ENCODE data around the gene PPP1R2.
"Not testable (repeated sequence)": the region's sequence is repeated elsewhere in the genome, so short reads cannot be mapped to it uniquely, and the experiment has no call there.

Gene PPP1R2

DNA sequence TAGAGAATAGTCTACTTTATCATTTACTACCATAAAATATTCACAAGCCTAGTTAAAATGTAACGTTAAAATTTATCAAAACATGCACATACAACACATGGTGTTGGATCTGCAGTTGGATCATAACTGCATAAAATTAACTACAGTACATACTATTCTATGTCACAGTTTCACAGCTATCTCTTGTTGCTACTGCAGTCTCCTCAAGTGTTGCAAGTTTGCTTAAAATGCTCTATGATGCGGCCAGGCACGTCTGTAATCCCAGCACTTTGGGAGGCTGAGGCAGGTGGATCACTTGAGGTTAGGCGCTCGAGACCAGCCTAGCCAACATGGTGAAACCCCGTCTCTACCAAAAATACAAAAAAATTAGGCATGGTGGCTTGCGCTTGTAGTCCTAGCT is 10.3 kb downstream of the PPP1R2 start:
- Histone ChIP-seq H3K27ac (ENCODE audit: low read length) (no peak overlapping the region), H3K36me3 (ENCODE audit: control insufficient read depth, low read depth, low read length) (no peaks in the 10 kb centered on the region), H3K4me1 (ENCODE audit: control insufficient read depth, low read depth, low read length) (no peaks in the 10 kb centered on the region), H3K4me3 (ENCODE audit: low read length) (no peak overlapping the region), H3K9ac (ENCODE audit: low read length) (no peak overlapping the region), H3K27me3 (ENCODE audit: control insufficient read depth, insufficient read depth, low read length) (no peaks in the 10 kb centered on the region), H3K9me3 (ENCODE audit: control insufficient read depth, low read depth, low read length) (no peaks in the 10 kb centered on the region)

DNA sequence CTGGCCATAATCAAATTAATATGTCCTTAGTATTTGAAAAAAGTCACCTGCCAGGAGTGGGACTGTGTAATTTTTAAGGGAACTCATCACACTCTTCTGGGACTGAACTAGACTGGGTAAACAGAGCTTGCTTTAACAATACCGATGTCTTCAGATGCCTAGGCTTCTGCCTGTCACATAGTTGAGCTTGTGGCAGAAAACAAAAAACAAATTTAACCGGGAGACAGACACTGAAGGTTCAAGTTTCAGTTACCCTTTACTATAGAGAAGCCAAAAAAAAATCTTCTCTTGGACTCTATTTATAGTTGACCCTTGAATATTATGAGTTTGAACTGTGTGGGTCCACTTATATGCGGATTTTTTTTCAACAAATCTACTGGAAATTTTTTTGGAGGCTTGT is 10.8 kb downstream of the PPP1R2 start:
- Histone ChIP-seq H3K27me3 (ENCODE audit: control insufficient read depth, insufficient read depth, low read length) (no peaks in the 10 kb centered on the region), H3K27ac (ENCODE audit: low read length) (no peak overlapping the region), H3K4me1 (ENCODE audit: control insufficient read depth, low read depth, low read length) (no peaks in the 10 kb centered on the region), H3K9me3 (ENCODE audit: control insufficient read depth, low read depth, low read length) (no peaks in the 10 kb centered on the region), H3K36me3 (ENCODE audit: control insufficient read depth, low read depth, low read length) (no peaks in the 10 kb centered on the region), H3K4me3 (ENCODE audit: low read length) (no peak overlapping the region), H3K9ac (ENCODE audit: low read length) (no peak overlapping the region)

DNA sequence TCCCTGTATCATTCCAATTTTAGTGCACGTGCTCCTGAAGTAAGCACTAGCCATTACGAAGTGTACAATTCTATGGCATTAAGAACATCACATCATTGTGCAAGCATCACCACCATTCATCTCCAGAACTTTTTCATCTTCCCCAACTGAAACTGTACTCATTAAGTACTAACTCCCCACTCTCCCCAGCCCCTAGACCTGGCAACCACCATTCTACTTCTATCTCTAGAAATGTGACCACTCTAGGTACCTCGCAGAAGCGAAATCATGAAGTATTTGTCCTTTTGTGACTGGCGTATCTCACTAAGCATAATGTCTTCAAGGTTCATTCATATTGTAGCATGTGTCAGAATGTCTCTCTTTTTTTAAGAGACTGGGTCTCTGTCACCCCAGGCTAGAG is 11.4 kb downstream of the PPP1R2 start:
- H3K9ac ChIP-seq (ENCODE audit: low read length): no peak overlapping the region
- H3K9me3 ChIP-seq (ENCODE audit: control insufficient read depth, low read depth, low read length): no peaks in the 10 kb centered on the region
- no peaks in the 10 kb centered on the region for H3K4me1 ChIP-seq (ENCODE audit: control insufficient read depth, low read depth, low read length)
- no peak overlapping the region for H3K4me3 ChIP-seq (ENCODE audit: low read length)
- H3K36me3 ChIP-seq (ENCODE audit: control insufficient read depth, low read depth, low read length): no peaks in the 10 kb centered on the region
- H3K27ac ChIP-seq (ENCODE audit: low read length): no peak overlapping the region
- H3K27me3 ChIP-seq (ENCODE audit: control insufficient read depth, insufficient read depth, low read length): no peaks in the 10 kb centered on the region

DNA sequence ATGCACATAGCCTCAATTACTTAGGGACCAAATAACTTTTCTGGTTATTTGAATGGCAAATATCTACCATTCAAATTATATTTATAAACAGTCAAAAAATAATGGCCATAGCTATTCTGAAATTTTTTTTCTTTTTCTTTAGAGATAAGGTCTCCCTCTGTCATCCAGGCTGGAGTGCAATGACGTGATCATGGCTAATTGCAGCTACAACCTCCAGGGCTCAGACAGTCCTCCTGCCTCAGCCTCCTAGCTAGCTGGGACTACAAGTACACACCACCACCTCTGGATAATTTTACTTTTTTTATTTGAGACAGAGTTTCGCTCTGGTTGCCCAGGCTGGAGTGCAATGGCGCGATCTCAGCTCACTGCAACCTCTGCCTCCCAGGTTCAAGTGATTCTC is 16.6 kb downstream of the PPP1R2 start:
- Histone ChIP-seq H3K27ac (ENCODE audit: low read length) (no peak overlapping the region), H3K9ac (ENCODE audit: low read length) (no peak overlapping the region), H3K9me3 (ENCODE audit: control insufficient read depth, low read depth, low read length) (no peaks in the 10 kb centered on the region), H3K4me3 (ENCODE audit: low read length) (no peak overlapping the region), H3K4me1 (ENCODE audit: control insufficient read depth, low read depth, low read length) (no peaks in the 10 kb centered on the region), H3K27me3 (ENCODE audit: control insufficient read depth, insufficient read depth, low read length) (no peaks in the 10 kb centered on the region), H3K36me3 (ENCODE audit: control insufficient read depth, low read depth, low read length) (peaks cover 6% of the 10 kb centered on the region)

DNA sequence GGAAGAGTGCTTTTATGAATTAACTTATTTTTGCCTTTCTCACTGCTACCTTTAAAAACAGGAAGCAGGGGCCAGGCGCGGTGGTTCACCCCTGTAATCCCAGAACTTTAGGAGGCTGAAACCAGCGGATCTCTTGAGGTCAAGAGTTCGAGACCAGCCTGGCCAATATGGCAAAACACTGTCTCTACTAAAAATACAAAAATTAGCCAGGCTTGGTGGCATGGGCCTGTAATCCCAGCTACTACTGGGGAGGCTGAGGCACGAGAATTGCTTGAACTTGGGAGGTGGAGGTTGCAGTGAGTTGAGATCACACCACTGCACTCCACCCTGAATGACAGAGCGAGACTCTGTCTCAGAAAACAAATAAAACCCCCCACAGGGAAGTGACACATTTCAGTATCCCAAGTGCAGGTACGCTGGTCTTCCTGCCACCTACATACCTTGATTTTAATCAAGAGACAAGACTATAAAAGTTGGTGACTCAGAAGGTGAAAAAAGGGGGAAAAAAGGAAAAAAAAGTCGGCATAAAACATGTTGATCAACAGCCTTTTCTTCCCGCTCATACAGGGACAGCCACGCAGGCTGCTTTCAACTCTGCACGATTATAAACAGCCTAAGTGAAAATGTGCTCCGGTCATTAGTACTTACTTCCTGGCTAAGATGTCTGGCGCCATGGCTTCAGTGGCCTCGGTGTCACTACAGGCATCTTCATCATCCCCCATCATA is 18.8 kb downstream of the PPP1R2 start:
- no peaks in the 10 kb centered on the region for H3K4me1 ChIP-seq (ENCODE audit: control insufficient read depth, low read depth, low read length)
- H3K9me3 ChIP-seq (ENCODE audit: control insufficient read depth, low read depth, low read length): no peaks in the 10 kb centered on the region
- no peaks in the 10 kb centered on the region for H3K27me3 ChIP-seq (ENCODE audit: control insufficient read depth, insufficient read depth, low read length)
- H3K36me3 ChIP-seq (ENCODE audit: control insufficient read depth, low read depth, low read length): peaks cover 6% of the 10 kb centered on the region
- no peak overlapping the region for H3K27ac ChIP-seq (ENCODE audit: low read length)
- H3K4me3 ChIP-seq (ENCODE audit: low read length): no peak overlapping the region
- no peak overlapping the region for H3K9ac ChIP-seq (ENCODE audit: low read length)

DNA sequence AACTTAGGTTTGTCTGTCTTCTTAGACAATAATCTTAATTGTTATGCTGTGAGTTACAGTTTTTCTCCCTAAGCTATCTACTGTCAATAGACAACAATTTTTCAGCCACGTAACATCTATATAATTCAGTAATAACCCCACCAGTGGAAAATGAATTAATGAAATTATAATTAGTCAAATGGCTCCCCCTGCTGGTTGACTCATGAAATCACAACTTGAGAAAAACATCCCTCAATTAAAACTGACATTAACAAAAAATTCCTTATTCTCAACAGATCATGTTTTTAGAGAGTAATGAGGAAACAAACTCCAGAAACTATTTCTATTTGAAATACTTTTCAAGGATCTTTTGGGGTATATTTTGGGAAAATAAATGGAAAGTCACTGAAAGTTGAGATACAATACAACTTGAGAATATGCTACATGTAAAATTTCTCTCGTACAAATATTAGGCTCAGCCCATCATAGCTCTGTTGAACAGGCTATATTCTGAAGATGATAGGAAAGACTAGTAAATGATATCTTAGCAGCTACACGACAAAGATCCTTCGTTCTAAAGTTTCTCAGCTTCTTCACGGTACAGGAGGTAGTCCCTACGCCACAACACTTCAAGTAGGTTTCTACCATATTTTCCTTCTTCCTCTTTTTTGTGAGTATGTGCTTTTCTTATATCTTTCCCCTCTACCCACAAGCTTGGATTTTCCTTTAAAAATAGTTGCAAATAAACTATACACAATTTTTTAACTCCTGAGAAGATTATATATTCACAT is 20.7 kb downstream of the PPP1R2 start:
- Histone ChIP-seq H3K4me1 (ENCODE audit: control insufficient read depth, low read depth, low read length) (no peaks in the 10 kb centered on the region), H3K27ac (ENCODE audit: low read length) (no peak overlapping the region), H3K9me3 (ENCODE audit: control insufficient read depth, low read depth, low read length) (no peaks in the 10 kb centered on the region), H3K9ac (ENCODE audit: low read length) (no peak overlapping the region), H3K4me3 (ENCODE audit: low read length) (no peak overlapping the region), H3K27me3 (ENCODE audit: control insufficient read depth, insufficient read depth, low read length) (no peaks in the 10 kb centered on the region), H3K36me3 (ENCODE audit: control insufficient read depth, low read depth, low read length) (peaks cover 6% of the 10 kb centered on the region)

DNA sequence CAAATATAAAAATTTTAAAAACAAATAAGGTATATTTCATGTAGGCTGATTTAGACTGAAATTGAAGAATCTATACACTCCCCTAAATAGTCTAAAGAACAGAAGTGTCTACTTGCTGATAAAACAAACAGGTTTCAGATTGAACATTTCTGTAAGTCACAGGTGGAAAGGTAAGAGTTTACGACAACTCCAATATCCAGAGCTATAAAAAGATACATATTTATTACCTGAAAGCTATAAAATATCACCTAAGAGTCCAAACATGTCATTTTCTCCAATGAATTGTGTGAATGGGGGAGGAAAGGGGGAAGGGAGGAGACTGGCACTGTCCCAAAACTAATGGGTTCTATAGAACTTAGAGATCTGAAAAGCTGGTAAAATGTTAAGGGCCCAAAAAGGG is 26.1 kb downstream of the PPP1R2 start:
- no peaks in the 10 kb centered on the region for H3K27me3 ChIP-seq (ENCODE audit: control insufficient read depth, insufficient read depth, low read length)
- peaks cover 14% of the 10 kb centered on the region for H3K36me3 ChIP-seq (ENCODE audit: control insufficient read depth, low read depth, low read length)
- H3K9me3 ChIP-seq (ENCODE audit: control insufficient read depth, low read depth, low read length): no peaks in the 10 kb centered on the region
- no peak overlapping the region for H3K27ac ChIP-seq (ENCODE audit: low read length)
- no peak overlapping the region for H3K4me3 ChIP-seq (ENCODE audit: low read length)
- H3K9ac ChIP-seq (ENCODE audit: low read length): no peak overlapping the region
- no peaks in the 10 kb centered on the region for H3K4me1 ChIP-seq (ENCODE audit: control insufficient read depth, low read depth, low read length)

DNA sequence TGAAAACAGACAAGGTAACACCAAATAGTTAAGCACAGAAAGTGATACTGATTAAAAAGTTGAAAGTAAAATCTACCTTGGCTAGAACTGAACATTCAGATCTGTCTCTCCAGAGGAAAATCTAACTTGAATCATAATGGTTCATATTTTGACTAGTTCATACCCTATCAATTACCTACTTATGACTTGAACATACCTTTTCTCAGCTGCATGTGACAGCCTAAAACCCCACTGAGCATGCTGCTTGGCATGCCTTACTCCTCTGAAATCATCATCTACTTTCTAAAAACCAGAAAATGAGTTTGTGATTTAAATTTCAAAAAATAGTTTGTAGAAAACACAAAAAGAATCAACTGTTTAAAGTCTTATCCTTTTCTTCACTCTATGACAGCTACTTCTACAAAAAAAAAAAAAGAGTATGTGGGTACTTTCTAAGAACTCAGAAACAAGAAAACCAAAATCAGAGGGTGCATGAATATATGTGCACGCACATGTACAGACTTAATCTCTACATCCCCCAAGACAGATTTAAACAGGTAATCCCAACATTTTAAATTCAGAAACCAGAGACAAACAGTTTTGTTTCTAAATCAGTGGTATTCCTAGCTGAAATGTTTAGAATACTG is 28.4 kb downstream of the PPP1R2 start:
- H3K27me3 ChIP-seq (ENCODE audit: control insufficient read depth, insufficient read depth, low read length); H3K9me3 ChIP-seq (ENCODE audit: control insufficient read depth, low read depth, low read length); H3K27ac ChIP-seq (ENCODE audit: low read length); H3K4me1 ChIP-seq (ENCODE audit: control insufficient read depth, low read depth, low read length); H3K4me3 ChIP-seq (ENCODE audit: low read length); H3K9ac ChIP-seq (ENCODE audit: low read length): not testable (repeated sequence)
- peaks cover 14% of the 10 kb centered on the region for H3K36me3 ChIP-seq (ENCODE audit: control insufficient read depth, low read depth, low read length)

DNA sequence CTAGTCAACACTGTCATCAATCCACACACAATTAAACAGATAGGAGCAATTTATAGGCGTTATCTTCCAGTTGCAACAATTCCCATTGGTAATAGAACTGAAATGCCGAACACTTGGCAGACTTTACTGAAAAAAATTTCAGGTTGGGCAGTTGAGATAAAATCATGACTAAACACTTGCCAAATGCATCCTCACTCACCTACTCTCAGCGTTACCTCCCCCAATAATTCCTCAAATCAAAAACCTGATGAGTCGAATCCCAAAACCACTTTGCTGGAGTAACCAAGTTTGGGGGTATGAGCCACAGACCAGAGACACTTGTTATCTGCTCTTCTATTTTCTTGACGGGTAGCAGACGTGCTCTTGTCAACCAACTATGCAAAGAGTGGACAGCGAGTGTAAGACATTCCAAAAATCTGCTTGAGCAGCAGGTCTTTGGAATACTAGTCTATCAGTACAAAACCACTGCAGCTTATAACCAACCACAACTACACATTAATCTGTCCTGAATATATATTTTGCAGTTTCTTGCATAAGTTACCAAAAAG is 30.3 kb downstream of the PPP1R2 start:
- H3K9me3 ChIP-seq (ENCODE audit: control insufficient read depth, low read depth, low read length): no peaks in the 10 kb centered on the region
- H3K4me1 ChIP-seq (ENCODE audit: control insufficient read depth, low read depth, low read length): no peaks in the 10 kb centered on the region
- H3K27ac ChIP-seq (ENCODE audit: low read length): no peak overlapping the region
- H3K27me3 ChIP-seq (ENCODE audit: control insufficient read depth, insufficient read depth, low read length): no peaks in the 10 kb centered on the region
- peaks cover 14% of the 10 kb centered on the region for H3K36me3 ChIP-seq (ENCODE audit: control insufficient read depth, low read depth, low read length)
- no peak overlapping the region for H3K9ac ChIP-seq (ENCODE audit: low read length)
- no peak overlapping the region for H3K4me3 ChIP-seq (ENCODE audit: low read length)

DNA sequence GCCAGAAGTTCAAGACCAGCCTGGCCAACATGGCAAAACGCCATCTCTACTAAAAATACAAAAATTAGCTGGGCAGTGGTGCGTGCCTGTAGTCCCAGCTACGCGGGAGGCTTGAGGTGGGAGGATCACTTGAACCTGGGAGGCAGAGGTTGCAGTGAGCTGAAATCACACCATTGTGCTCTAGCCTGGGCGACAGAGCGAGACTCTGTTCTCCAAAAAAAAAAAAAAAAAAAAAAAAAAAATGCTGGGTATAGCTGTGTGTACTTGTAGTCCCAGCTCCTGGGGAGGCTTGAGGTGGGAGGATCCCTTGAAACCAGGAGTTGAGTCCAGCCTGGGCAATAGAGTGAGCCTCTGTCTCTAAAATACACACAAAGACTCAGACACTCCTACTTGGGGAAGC is 32.0 kb downstream of the PPP1R2 start:
- Histone ChIP-seq H3K4me1 (ENCODE audit: control insufficient read depth, low read depth, low read length) (no peaks in the 10 kb centered on the region), H3K9me3 (ENCODE audit: control insufficient read depth, low read depth, low read length) (no peaks in the 10 kb centered on the region), H3K9ac (ENCODE audit: low read length) (no peak overlapping the region), H3K36me3 (ENCODE audit: control insufficient read depth, low read depth, low read length) (peaks cover 4% of the 10 kb centered on the region), H3K27ac (ENCODE audit: low read length) (no peak overlapping the region), H3K27me3 (ENCODE audit: control insufficient read depth, insufficient read depth, low read length) (no peaks in the 10 kb centered on the region), H3K4me3 (ENCODE audit: low read length) (no peak overlapping the region)

DNA sequence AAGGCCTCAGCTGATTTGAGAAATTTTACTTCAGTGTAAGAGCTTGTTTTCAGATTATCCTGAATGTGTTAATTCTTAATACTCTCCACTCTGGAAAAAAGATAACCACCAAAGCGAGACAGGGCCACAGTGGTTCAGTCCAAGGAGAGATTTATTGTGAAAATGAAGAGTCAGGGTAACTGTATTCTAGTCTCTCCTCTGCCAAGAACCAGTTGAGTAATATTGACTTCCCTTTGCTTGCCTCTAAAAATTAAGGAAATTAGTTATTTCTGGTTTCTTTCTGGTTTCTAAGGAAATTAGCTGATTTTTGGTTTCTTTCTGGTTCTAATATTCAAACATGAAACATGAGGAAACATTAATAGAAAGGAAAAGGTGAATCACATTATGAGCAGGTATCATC is 34.9 kb downstream of the PPP1R2 start:
- no peaks in the 10 kb centered on the region for H3K9me3 ChIP-seq (ENCODE audit: control insufficient read depth, low read depth, low read length)
- H3K27ac ChIP-seq (ENCODE audit: low read length): no peak overlapping the region
- H3K27me3 ChIP-seq (ENCODE audit: control insufficient read depth, insufficient read depth, low read length): no peaks in the 10 kb centered on the region
- no peaks in the 10 kb centered on the region for H3K36me3 ChIP-seq (ENCODE audit: control insufficient read depth, low read depth, low read length)
- no peak overlapping the region for H3K4me3 ChIP-seq (ENCODE audit: low read length)
- H3K9ac ChIP-seq (ENCODE audit: low read length): no peak overlapping the region
- no peaks in the 10 kb centered on the region for H3K4me1 ChIP-seq (ENCODE audit: control insufficient read depth, low read depth, low read length)

All from iPS-18a (cell line).